Right lobe of liver (tissue), 6 donors: ENCODE data around the gene SLC9C1. TPM values are rescaled to one million over a fixed set of nuclear protein-coding genes. Genes with fewer than 3 reads are reported as not detected.

Experiments
- ATAC-seq, 4 donors: fragments of 200-7000 bp; cut with Tn5 transposase; one replicate each; pipeline ENCODE4 v1.9.1; 2020; ENCODE audit warnings: mild to moderate bottlenecking in 4 of 4, moderate library complexity in 4 of 4
- DNase-seq, 3 donors: peaks; one replicate each; pipeline ENCODE4 v3.0.0-alpha.2; 2020
- H3K27ac ChIP-seq, 3 donors: fragments of 200-600 bp; one replicate each; pipeline ENCODE4 v1.8.0; 2022
- H3K27me3 ChIP-seq, 2 donors: fragments of 200-600 bp; one replicate each; pipeline ENCODE4 v1.8.0; 2022
- H3K36me3 ChIP-seq, 4 donors: fragments of 200-600 bp; sonication (generic) in 1 of 4; one replicate each; pipeline versions ENCODE4 v1.5.1 to v1.8.0; 2017 to 2022; ENCODE audit warnings: control low read depth in 1 of 4
- H3K4me1 ChIP-seq, 4 donors: fragments of 200-600 bp; sonication (generic) in 1 of 4; one replicate each; pipeline versions ENCODE4 v1.5.1 to v1.8.0; 2017 to 2022; ENCODE audit warnings: control low read depth in 1 of 4
- H3K4me3 ChIP-seq, 3 donors: fragments of 200-600 bp; one replicate each; pipeline ENCODE4 v1.8.0; 2022
- H3K9me3 ChIP-seq, 4 donors: fragments of 200-600 bp; sonication (generic) in 1 of 4; one replicate each; pipeline versions ENCODE4 v1.5.1 to v1.8.0; 2017 to 2022; ENCODE audit warnings: control low read depth in 1 of 4
- CTCF ChIP-seq, 4 donors: fragments of 200-600 bp in 3 of 4; fragments of 450-650 bp in 1 of 4; IDR thresholded peaks; one replicate each; pipeline versions ENCODE4 v1.5.1 to v1.8.0; 2016 to 2022; ENCODE audit warnings: antibody characterized with exemption in 4 of 4, mild to moderate bottlenecking in 2 of 4
- POLR2A ChIP-seq: fragments of 450-650 bp; IDR thresholded peaks from one replicate; pipeline ENCODE4 v1.6.1; 2017; ENCODE audit warnings: antibody characterized with exemption, mild to moderate bottlenecking
- WGBS: methylation state at CpG from one replicate; pipeline ENCODE4 v1.1.6; 2018; ENCODE audit warnings: low coverage, low lambda C conversion rate; ENCODE audit not compliant: insufficient coverage; ENCODE audit errors: missing lambda C conversion rate; 5-methylcytosine and 5-hydroxymethylcytosine counted together
- intact Hi-C, 2 donors: fragments of 100-400 bp; cut with DNase I; formaldehyde crosslinking; loops; one replicate each; pipeline versions ENCODE4 v1.11.2 to v1.14.1; 2022
- total RNA-seq, 6 experiments: library from RNA; depleted of rRNA in 2 of 6; stranded (reverse); fragments of >200 nt in 2 of 6; fragmentation: NEBNext Ultra II Directional in 3 of 6; extraction: Animal tissue kit (Norgen Biotek cat#: 25700) in 3 of 6; gene quantifications; one replicate each; pipeline versions ENCODE4 v1.1.0 to v1.2.4, GENCODE V29; 2016 to 2023
- donor health status: DM: no; HTN: yes; CAD: no.
- donor health status: DM: no; HTN: no; CAD: no.
- donor health status: DM: no; HTN: no; CAD: no.
- donor health status: DM: no; HTN: yes; CAD: no.
- donor health status: DM: no; HTN: yes; CAD: no.

SLC9C1 gene
- total RNA-seq, 6 experiments from 2014 or later, result not detected

GRCh38 chr3:112123548-112123947 is 170.5 kb downstream of the SLC9C1 start:
- Histone ChIP-seq H3K36me3 (no peaks in the 10 kb centered on the region), H3K4me1 (peaks cover 0 to 5% (median 0%) of the 10 kb centered on the region in 4 donors), H3K27ac (no peak overlapping the region), H3K4me3 (no peak overlapping the region), H3K27me3 (no peaks in the 10 kb centered on the region), H3K9me3 (peaks cover 0 to 4% (median 0%) of the 10 kb centered on the region in 4 donors)
- 57% methylated on average over 2 of the region's 2 CpGs for WGBS
- no peak for ATAC-seq
- intact Hi-C loops, result no loop called here
- TF ChIP-seq POLR2A, result no peak
- TF ChIP-seq CTCF (IDR thresholded peaks at IDR 0.05), result no peak
- no peak for DNase-seq

GRCh38 chr3:112122870-112123269 is 171.1 kb downstream of the SLC9C1 start:
- Histone ChIP-seq H3K27ac (no peak overlapping the region), H3K9me3 (peaks cover 0 to 4% (median 0%) of the 10 kb centered on the region in 4 donors), H3K27me3 (no peaks in the 10 kb centered on the region), H3K36me3 (no peaks in the 10 kb centered on the region), H3K4me3 (no peak overlapping the region), H3K4me1 (peaks cover 0 to 5% (median 0%) of the 10 kb centered on the region in 4 donors)
- ATAC-seq (no peak), DNase-seq (no peak)
- TF ChIP-seq CTCF (IDR thresholded peaks at IDR 0.05) (no peak), POLR2A (no peak)
- intact Hi-C loops, result no loop called here

- ATAC-seq, result peak in 2 of 4 donors; percentile 27 to 40
- peaks cover 0 to 4% (median 0%) of the 10 kb centered on the region in 4 donors for H3K9me3 ChIP-seq
- H3K4me3 ChIP-seq, result no peak overlapping the region
- WGBS, result 47% methylated on average over 2 of the region's 2 CpGs
- H3K27me3 ChIP-seq, result no peaks in the 10 kb centered on the region
- intact Hi-C loops, result no loop called here
- TF ChIP-seq CTCF (IDR thresholded peaks at IDR 0.05), result no peak
- no peak for TF ChIP-seq POLR2A
- peaks cover 0 to 5% (median 0%) of the 10 kb centered on the region in 4 donors for H3K4me1 ChIP-seq
- H3K27ac ChIP-seq, result no peak overlapping the region
- DNase-seq, result no peak
- no peaks in the 10 kb centered on the region for H3K36me3 ChIP-seq
These were observed 172.2 kb downstream of the SLC9C1 start for GRCh38 chr3:112121577-112122547.

- TF ChIP-seq CTCF (IDR thresholded peaks at IDR 0.05), result no peak
- TF ChIP-seq POLR2A, result no peak
- Histone ChIP-seq H3K4me3 (no peak overlapping the region), H3K9me3 (peaks cover 0 to 4% (median 0%) of the 10 kb centered on the region in 4 donors), H3K36me3 (no peaks in the 10 kb centered on the region), H3K4me1 (peaks cover 0 to 10% (median 0%) of the 10 kb centered on the region in 4 donors), H3K27ac (no peak overlapping the region), H3K27me3 (no peaks in the 10 kb centered on the region)
- ATAC-seq (no peak), DNase-seq (no peak)
- intact Hi-C loops, result no loop called here
- WGBS, result 29% methylated on average over 9 of the region's 9 CpGs
These were observed 173.8 kb downstream of the SLC9C1 start for GRCh38 chr3:112119962-112120836.
